Neutrophil (primary cell): Measurements from ENCODE around the gene FADS3.

ENCODE experiments used
- H3K27ac ChIP-seq: fragments of 200-600 bp; sonication (generic); 2 replicates; pipeline ENCODE4 v1.5.1; 2016; ENCODE audit warnings: mild to moderate bottlenecking, moderate library complexity
- H3K27me3 ChIP-seq: fragments of 200-600 bp; sonication (generic); 2 replicates; pipeline ENCODE4 v1.6.0; 2016; ENCODE audit warnings: mild to moderate bottlenecking
- H3K36me3 ChIP-seq: fragments of 200-600 bp; sonication (generic); 2 replicates; pipeline ENCODE4 v1.5.1; 2017
- H3K4me1 ChIP-seq, 2 experiments: fragments of 200-600 bp in 1 of 2; sonication (generic) in 1 of 2; 1 replicate in 1 of 2; 2 replicates in 1 of 2; pipeline versions ENCODE4 v1.5.1 to v1.6.1; 2013 to 2016; ENCODE audit warnings: low read depth in 1 of 2, low read length in 1 of 2, mild to moderate bottlenecking in 1 of 2, moderate library complexity in 1 of 2; ENCODE audit not compliant: control insufficient read depth in 1 of 2, insufficient read depth in 1 of 2
- H3K4me3 ChIP-seq, 2 experiments: fragments of 200-600 bp in 1 of 2; sonication (generic) in 1 of 2; 1 replicate in 1 of 2; 2 replicates in 1 of 2; pipeline ENCODE4 v1.5.1; 2013 to 2016; ENCODE audit warnings: low read depth in 1 of 2, low read length in 1 of 2, mild to moderate bottlenecking in 1 of 2, moderate library complexity in 1 of 2
- H3K9me3 ChIP-seq: fragments of 200-600 bp; sonication (generic); 2 replicates; pipeline ENCODE4 v1.5.1; 2016
- CTCF ChIP-seq: fragments of 200-600 bp; sonication (generic); IDR thresholded peaks from 2 replicates; pipeline ENCODE4 v1.5.1; 2016; ENCODE audit warnings: antibody characterized with exemption

Gene FADS3

DNA sequence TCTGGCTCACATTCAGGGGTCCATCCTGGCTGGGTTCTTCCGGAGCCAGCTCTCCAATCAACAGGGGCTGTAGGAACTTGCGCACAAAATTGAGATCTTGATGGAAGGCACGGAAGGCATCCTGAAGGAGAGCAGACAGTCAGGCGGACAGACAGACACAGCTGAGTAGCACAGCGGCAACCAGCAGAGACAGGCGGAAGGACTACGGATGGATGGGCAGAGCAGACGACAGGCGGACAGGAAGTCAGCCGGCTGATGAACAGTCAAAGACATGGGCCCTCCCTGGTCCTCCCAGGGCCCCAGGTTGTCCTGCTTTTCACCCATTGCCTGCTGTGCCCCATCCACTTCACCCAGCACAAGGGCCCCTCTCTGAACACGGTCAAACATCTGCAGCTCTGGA is 11.3 kb downstream of the FADS3 start:
- no peak overlapping the region for H3K27ac ChIP-seq
- no peaks in the 10 kb centered on the region for H3K27me3 ChIP-seq
- no peak for TF ChIP-seq CTCF
- H3K9me3 ChIP-seq = no peaks in the 10 kb centered on the region
- no peaks in the 10 kb centered on the region for H3K36me3 ChIP-seq
- no peaks in the 10 kb centered on the region for H3K4me1 ChIP-seq
- H3K4me3 ChIP-seq = no peak overlapping the region

- Histone ChIP-seq H3K9me3 (no peaks in the 10 kb centered on the region), H3K4me1 (no peaks in the 10 kb centered on the region), H3K4me3 (no peak overlapping the region), H3K36me3 (no peaks in the 10 kb centered on the region), H3K27me3 (no peaks in the 10 kb centered on the region), H3K27ac (no peak overlapping the region)
- TF ChIP-seq CTCF = no peak
These were observed 12.2 kb downstream of the FADS3 start for GRCh38 chr11:61879152-61879551.

GRCh38 chr11:61875698-61876097 is 15.6 kb downstream of the FADS3 start:
- no peaks in the 10 kb centered on the region for H3K9me3 ChIP-seq
- no peak overlapping the region for H3K4me3 ChIP-seq
- H3K27ac ChIP-seq = no peak overlapping the region

GRCh38 chr11:61874853-61875252 is 16.5 kb downstream of the FADS3 start:
- H3K9me3 ChIP-seq = no peaks in the 10 kb centered on the region
- peaks cover 27% of the 10 kb centered on the region for H3K27me3 ChIP-seq
- no peak overlapping the region for H3K4me3 ChIP-seq
- no peak overlapping the region for H3K27ac ChIP-seq
- H3K4me1 ChIP-seq = no peaks in the 10 kb centered on the region
- no peak for TF ChIP-seq CTCF
- no peaks in the 10 kb centered on the region for H3K36me3 ChIP-seq

More at GRCh38 chr11:61875698-61876097, 15.6 kb downstream of the FADS3 start:
- Histone ChIP-seq H3K27me3 (peaks cover 19% of the 10 kb centered on the region), H3K4me1 (no peaks in the 10 kb centered on the region), H3K36me3 (no peaks in the 10 kb centered on the region)
- TF ChIP-seq CTCF = no peak

GRCh38 chr11:61874377-61874809 is 17.0 kb downstream of the FADS3 start:
- H3K27ac ChIP-seq = no peak overlapping the region
- H3K4me1 ChIP-seq = no peaks in the 10 kb centered on the region
- no peak overlapping the region for H3K4me3 ChIP-seq
- peaks cover 32% of the 10 kb centered on the region for H3K27me3 ChIP-seq
- H3K9me3 ChIP-seq = no peaks in the 10 kb centered on the region
- no peak for TF ChIP-seq CTCF
- H3K36me3 ChIP-seq = no peaks in the 10 kb centered on the region
